GM23338 (cell line): ENCODE data around the gene TOB2. TPM values are rescaled to one million over a fixed set of nuclear protein-coding genes. Genes with fewer than 3 reads are reported as not detected.

ENCODE experiments used
- ATAC-seq: fragments of 200-7000 bp; cut with Tn5 transposase; 3 replicates; pipeline ENCODE4 v1.9.1; 2020
- DNase-seq: peaks from one replicate; pipeline ENCODE4 v3.0.0-alpha.2; 2015; ENCODE audit warnings: low spot score
- H2AFZ ChIP-seq: fragments of 200-600 bp; sonication (generic); 2 replicates; pipeline ENCODE4 v1.8.0; 2016; ENCODE audit warnings: antibody characterized with exemption, mild to moderate bottlenecking, moderate library complexity
- H3F3A ChIP-seq: fragments of 200-600 bp; sonication (generic); replicated peaks from 2 replicates; pipeline ENCODE4 v1.8.0; 2017; ENCODE audit warnings: antibody characterized with exemption, mixed run types, low read depth
- H3K27ac ChIP-seq: fragments of 200-600 bp; sonication (generic); 2 replicates; pipeline ENCODE4 v1.6.1; 2016; ENCODE audit warnings: low read depth
- H3K27me3 ChIP-seq: fragments of 200-600 bp; sonication (generic); 2 replicates; pipeline ENCODE4 v1.8.0; 2016; ENCODE audit warnings: mild to moderate bottlenecking, mixed run types, moderate library complexity; ENCODE audit not compliant: insufficient read depth
- H3K36me3 ChIP-seq: fragments of 200-600 bp; sonication (generic); 2 replicates; pipeline ENCODE4 v1.8.0; 2016; ENCODE audit warnings: mild to moderate bottlenecking; ENCODE audit not compliant: insufficient read depth
- H3K4me1 ChIP-seq: fragments of 200-600 bp; sonication (generic); 2 replicates; pipeline ENCODE4 v1.8.0; 2016; ENCODE audit warnings: mild to moderate bottlenecking, moderate library complexity; ENCODE audit not compliant: insufficient read depth
- H3K4me2 ChIP-seq: fragments of 200-600 bp; sonication (generic); 2 replicates; pipeline ENCODE4 v1.7.1; 2017; ENCODE audit warnings: mixed run types
- H3K4me3 ChIP-seq: fragments of 200-600 bp; sonication (generic); 2 replicates; pipeline ENCODE4 v1.6.1; 2016; ENCODE audit warnings: mixed run types
- H3K79me2 ChIP-seq: fragments of 200-600 bp; sonication (generic); replicated peaks from 2 replicates; pipeline ENCODE4 v1.8.0; 2017; ENCODE audit warnings: mild to moderate bottlenecking; ENCODE audit not compliant: insufficient read depth
- H3K9me2 ChIP-seq: fragments of 200-600 bp; sonication (generic); 2 replicates; pipeline ENCODE4 v1.8.0; 2017; ENCODE audit not compliant: insufficient read depth
- H4K20me1 ChIP-seq: fragments of 200-600 bp; sonication (generic); replicated peaks from 2 replicates; pipeline ENCODE4 v1.8.0; 2017; ENCODE audit warnings: mild to moderate bottlenecking; ENCODE audit not compliant: insufficient read depth
- H3K27ac Mint-ChIP-seq: 2 replicates; pipeline ENCODE4 v1.8.0; 2020; ENCODE audit warnings: inconsistent platforms, mild to moderate bottlenecking, moderate library complexity, mixed read lengths
- H3K27me3 Mint-ChIP-seq: 3 replicates; pipeline ENCODE4 v1.8.0; 2022; ENCODE audit warnings: low read depth, mild to moderate bottlenecking, moderate library complexity, mixed read lengths, inconsistent platforms; ENCODE audit not compliant: insufficient read depth, poor library complexity
- H3K36me3 Mint-ChIP-seq: 3 replicates; pipeline ENCODE4 v1.8.0; 2021; ENCODE audit warnings: low read depth, mild to moderate bottlenecking, inconsistent platforms, moderate library complexity, mixed read lengths
- H3K4me1 Mint-ChIP-seq: 3 replicates; pipeline ENCODE4 v1.8.0; 2020; ENCODE audit warnings: mild to moderate bottlenecking, inconsistent platforms, mixed read lengths
- H3K4me3 Mint-ChIP-seq: 3 replicates; pipeline ENCODE4 v1.8.0; 2021; ENCODE audit warnings: moderate library complexity, mild to moderate bottlenecking, inconsistent platforms, mixed read lengths
- H3K9me3 Mint-ChIP-seq: 3 replicates; pipeline ENCODE4 v1.8.0; 2020; ENCODE audit warnings: moderate library complexity, mild to moderate bottlenecking, inconsistent platforms, mixed read lengths
- CREB1 ChIP-seq: fragments of 250-450 bp; sonication (Bioruptor Pico); IDR thresholded peaks from 2 replicates; pipeline ENCODE4 v1.5.0; 2020; ENCODE audit warnings: low read depth, mild to moderate bottlenecking, moderate library complexity
- ETS1 ChIP-seq: IDR thresholded peaks from 2 replicates; pipeline ENCODE4 v1.6.1; 2016; ENCODE audit warnings: antibody characterized with exemption
- EZH2 ChIP-seq: fragments of 200-600 bp; sonication (generic); IDR thresholded peaks from one replicate; pipeline ENCODE4 v1.8.0; 2017; ENCODE audit warnings: antibody characterized with exemption, mild to moderate bottlenecking, low read depth; ENCODE audit not compliant: unreplicated experiment
- EZH2phosphoT487 ChIP-seq: fragments of 200-600 bp; sonication (generic); IDR thresholded peaks from one replicate; pipeline ENCODE4 v1.8.1; 2018; ENCODE audit warnings: antibody characterized with exemption; ENCODE audit not compliant: unreplicated experiment
- JUNB ChIP-seq: IDR thresholded peaks from one replicate; pipeline ENCODE4 v1.6.1; 2016; ENCODE audit warnings: antibody characterized with exemption; ENCODE audit not compliant: unreplicated experiment
- NANOG ChIP-seq: IDR thresholded peaks from 2 replicates; pipeline ENCODE4 v1.6.1; 2016; ENCODE audit warnings: antibody characterized with exemption, borderline replicate concordance
- POLR2AphosphoS5 ChIP-seq: IDR thresholded peaks from 2 replicates; pipeline ENCODE4 v1.6.1; 2016; ENCODE audit warnings: antibody characterized with exemption, low read depth
- REST ChIP-seq: IDR thresholded peaks from one replicate; pipeline ENCODE4 v1.6.1; 2018; ENCODE audit warnings: antibody characterized with exemption; ENCODE audit not compliant: unreplicated experiment
- STAT1 ChIP-seq: IDR thresholded peaks from one replicate; pipeline ENCODE4 v1.6.1; 2016; ENCODE audit warnings: antibody characterized with exemption; ENCODE audit not compliant: unreplicated experiment
- ZNF331 ChIP-seq: fragments of 250-450 bp; sonication (Bioruptor Pico); IDR thresholded peaks from 2 replicates; pipeline ENCODE4 v1.5.0; 2020; ENCODE audit warnings: low read depth, mild to moderate bottlenecking, moderate library complexity
- ZNF462 ChIP-seq: fragments of 250-450 bp; sonication (Bioruptor Pico); IDR thresholded peaks from 2 replicates; pipeline ENCODE4 v1.5.0; 2020; ENCODE audit warnings: mild to moderate bottlenecking, moderate library complexity
- polyA plus RNA-seq: library from polyadenylated mRNA; unstranded; fragments of >200 nt; fragmentation: Nextera tagmentation; extraction: Ambion mirVana; gene quantifications from 2 replicates; pipeline ENCODE4 v1.2.1, GENCODE V29; 2016
- total RNA-seq: library from RNA; depleted of rRNA; stranded (reverse); fragments of >200 nt; shearing (Covaris generic); gene quantifications from 2 replicates; pipeline ENCODE4 v1.2.3, GENCODE V29; 2014

Gene TOB2
- total and polyA plus RNA-seq, 2 experiments from 2014 or later = 27.3 to 47.2 TPM

GRCh38 chr22:41482319-41482935 is 35.8 kb upstream of the TOB2 start:
- Histone ChIP-seq H3K4me1 (peaks cover 50% of the 10 kb centered on the region), H3F3A (peaks cover 25% of the 10 kb centered on the region), H3K27me3 (no peaks in the 10 kb centered on the region), H3K27ac (peak overlapping the region; percentile 88), H3K79me2 (peaks cover 98% of the 10 kb centered on the region), H2AFZ (no peak overlapping the region), H3K36me3 (no peaks in the 10 kb centered on the region), H3K4me2 (peak overlapping the region; percentile 67), H3K4me3 (peak overlapping the region; percentile 39), H3K9me2 (no peaks in the 10 kb centered on the region), H4K20me1 (peaks cover 42% of the 10 kb centered on the region)
- H3K9me3 Mint-ChIP-seq = no peaks in the 10 kb centered on the region
- H3K27ac Mint-ChIP-seq = peak overlapping the region; percentile 61
- peak overlapping the region; percentile 14; the same call in 2 of the 3 replicates for H3K4me3 Mint-ChIP-seq
- ATAC-seq (peak; percentile 60), DNase-seq (peak; percentile 34)
- no peaks in the 10 kb centered on the region; the same call in 2 of the 3 replicates for H3K36me3 Mint-ChIP-seq
- no peak for TF ChIP-seq EZH2phosphoT487
- TF ChIP-seq JUNB = no peak
- no peak for TF ChIP-seq POLR2AphosphoS5
- no peak for TF ChIP-seq EZH2
- no peak for TF ChIP-seq STAT1
- no peak for TF ChIP-seq NANOG
- no peak for TF ChIP-seq CREB1 (CRISPR knock-in tag)
- TF ChIP-seq REST = no peak
- no peak for TF ChIP-seq ZNF462 (CRISPR knock-in tag)
- TF ChIP-seq ZNF331 (CRISPR knock-in tag) = no peak
- no peak for TF ChIP-seq ETS1
- H3K27me3 Mint-ChIP-seq = peaks cover 11% of the 10 kb centered on the region
- peaks cover 58% of the 10 kb centered on the region for H3K4me1 Mint-ChIP-seq
